GM12878 (cell line): ENCODE results near the gene PAX2. TPM values are rescaled to one million over a fixed set of nuclear protein-coding genes. Genes with fewer than 3 reads are reported as not detected.

Source experiments
- ATAC-seq: fragments of 200-7000 bp; cut with Tn5 transposase; 3 replicates; pipeline ENCODE4 v1.9.1; 2020; ENCODE audit warnings: mild to moderate bottlenecking, moderate library complexity
- BruUV-seq: library from RNA; stranded (reverse); fragments of 400-500 nt; replicated peaks from 2 replicates; lab custom pipeline; 2021; lab: Mats Ljungman, UMichigan
- CTCF ChIA-PET: fragments of 300-600 bp; sonication (Branson Sonifier 250); formaldehyde crosslinking; extraction: SDS; loops from one replicate; lab custom pipeline; 2021; ENCODE audit warnings: inconsistent platforms; lab: Yijun Ruan, JAX
- POLR2A ChIA-PET: fragments of 350-600 bp; formaldehyde crosslinking; extraction: SDS; loops from one replicate; lab custom pipeline; 2021; ENCODE audit warnings: inconsistent platforms; lab: Charles Lee
- RAD21 ChIA-PET: fragments of 300-600 bp; sonication (Branson Sonifier 250); formaldehyde crosslinking; loops from one replicate; lab custom pipeline; 2023; ENCODE audit warnings: antibody characterized with exemption; ENCODE audit not compliant: unreplicated experiment; lab: Charles Lee
- SMC1A ChIA-PET: fragments of 300-600 bp; sonication (Branson Sonifier 250); formaldehyde crosslinking; loops from one replicate; lab custom pipeline; 2023; ENCODE audit not compliant: unreplicated experiment, uncharacterized antibody; lab: Charles Lee
- DNase-seq: peaks from one replicate; pipeline ENCODE4 v3.0.0-alpha.2; 2011; ENCODE audit warnings: low read depth, low spot score
- FAIRE-seq: peaks from 3 replicates; lab custom pipeline; 2011; peaks lifted over from hg19 to GRCh38; lab: Jason Lieb, UNC
- H2AFZ ChIP-seq: 2 replicates; pipeline ENCODE4 v1.6.0; 2011; ENCODE audit warnings: low read depth, low read length, control low read depth; ENCODE audit not compliant: control insufficient read depth
- H3K27ac ChIP-seq: 2 replicates; pipeline ENCODE4 v1.5.1; 2011; ENCODE audit warnings: control low read depth; ENCODE audit not compliant: control insufficient read depth, insufficient read depth
- H3K27me3 ChIP-seq, 2 experiments: replicated peaks in 1 of 2; 2 replicates each; pipeline versions ENCODE4 v1.6.0 to v1.6.1; 2011; ENCODE audit warnings: low read length in 1 of 2; ENCODE audit not compliant: control insufficient read depth in 2 of 2, insufficient read depth in 2 of 2
- H3K36me3 ChIP-seq, 2 experiments: 2 replicates each; pipeline ENCODE4 v1.5.1; 2011; ENCODE audit warnings: low read length in 1 of 2; ENCODE audit not compliant: control insufficient read depth in 2 of 2, insufficient read depth in 2 of 2
- H3K4me1 ChIP-seq: 2 replicates; pipeline ENCODE4 v1.6.1; 2011; ENCODE audit warnings: mild to moderate bottlenecking, low read length, moderate library complexity, mixed read lengths; ENCODE audit not compliant: control insufficient read depth, insufficient read depth
- H3K4me2 ChIP-seq: 2 replicates; pipeline ENCODE4 v1.6.0; 2011; ENCODE audit warnings: control low read depth; ENCODE audit not compliant: control insufficient read depth, insufficient read depth
- H3K4me3 ChIP-seq: fragments of 200-600 bp; sonication (generic); 2 replicates; pipeline ENCODE4 v1.5.1; 2016
- H3K79me2 ChIP-seq: 2 replicates; pipeline ENCODE4 v1.6.0; 2011; ENCODE audit warnings: low read length; ENCODE audit not compliant: control insufficient read depth, insufficient read depth
- H3K9ac ChIP-seq: 2 replicates; pipeline ENCODE4 v1.8.0; 2011; ENCODE audit warnings: low read length, control low read depth, mixed read lengths; ENCODE audit not compliant: control insufficient read depth, insufficient read depth
- H3K9me3 ChIP-seq: replicated peaks from 3 replicates; pipeline ENCODE4 v1.5.1; 2011; ENCODE audit warnings: mild to moderate bottlenecking, low read length; ENCODE audit not compliant: control insufficient read depth, insufficient read depth
- H4K20me1 ChIP-seq: 2 replicates; pipeline ENCODE4 v1.6.0; 2011; ENCODE audit not compliant: control insufficient read depth, insufficient read depth
- BACH1 ChIP-seq: fragments of 450-650 bp; IDR thresholded peaks from 2 replicates; pipeline ENCODE4 v1.6.1; 2017; ENCODE audit warnings: mild to moderate bottlenecking, borderline replicate concordance
- CHD4 ChIP-seq: fragments of 200-600 bp; sonication (generic); IDR thresholded peaks from 2 replicates; pipeline ENCODE4 v1.6.1; 2016; ENCODE audit warnings: mild to moderate bottlenecking
- ESRRA ChIP-seq: IDR thresholded peaks from 2 replicates; pipeline ENCODE4 v1.6.1; 2012; ENCODE audit warnings: mild to moderate bottlenecking, low read length, improper control_type of control experiment
- ETV6 ChIP-seq, 2 experiments: fragments of 450-650 bp in 1 of 2; IDR thresholded peaks in 1 of 2; conservative IDR thresholded peaks in 1 of 2; 2 replicates each; pipeline ENCODE4 v1.6.1; 2014; ENCODE audit warnings: antibody characterized with exemption in 1 of 2, borderline replicate concordance in 1 of 2, low read depth in 1 of 2, mild to moderate bottlenecking in 1 of 2, moderate library complexity in 1 of 2
- EZH2 ChIP-seq: IDR thresholded peaks from 2 replicates; pipeline ENCODE4 v1.6.1; 2012; ENCODE audit warnings: low read depth, mild to moderate bottlenecking, control low read depth, inconsistent platforms, low read length, borderline replicate concordance; ENCODE audit not compliant: control insufficient read depth
- IRF5 ChIP-seq: fragments of 450-650 bp; IDR thresholded peaks from 2 replicates; pipeline ENCODE4 v1.6.1; 2017; ENCODE audit warnings: borderline replicate concordance
- JUNB ChIP-seq: IDR thresholded peaks from 2 replicates; pipeline ENCODE4 v1.6.1; 2016; ENCODE audit warnings: antibody characterized with exemption, mild to moderate bottlenecking
- KLF5 ChIP-seq: fragments of 450-650 bp; IDR thresholded peaks from 2 replicates; pipeline ENCODE4 v1.6.1; 2014; ENCODE audit warnings: mild to moderate bottlenecking; ENCODE audit not compliant: partially characterized antibody
- MEF2A ChIP-seq: IDR thresholded peaks from 2 replicates; pipeline ENCODE4 v1.6.1; 2011; ENCODE audit warnings: low read depth, mild to moderate bottlenecking, low read length, moderate library complexity; ENCODE audit not compliant: insufficient read depth
- MLLT1 ChIP-seq: fragments of 450-650 bp; IDR thresholded peaks from 2 replicates; pipeline ENCODE4 v1.6.1; 2016; ENCODE audit warnings: mild to moderate bottlenecking
- NR2C2 ChIP-seq: IDR thresholded peaks from 2 replicates; pipeline ENCODE4 v1.6.1; 2011; ENCODE audit warnings: borderline replicate concordance, low read depth; ENCODE audit not compliant: control insufficient read depth, insufficient read length
- RAD21 ChIP-seq: IDR thresholded peaks from 2 replicates; pipeline ENCODE4 v1.6.1; 2011; ENCODE audit warnings: mild to moderate bottlenecking, low read depth, low read length, moderate library complexity; ENCODE audit not compliant: insufficient read depth
- SMARCA5 ChIP-seq: fragments of 450-650 bp; IDR thresholded peaks from 2 replicates; pipeline ENCODE4 v1.6.1; 2017; ENCODE audit warnings: mild to moderate bottlenecking
- SUZ12 ChIP-seq: fragments of 200-600 bp; sonication (generic); IDR thresholded peaks from one replicate; pipeline ENCODE4 v1.6.1; 2018; ENCODE audit warnings: antibody characterized with exemption, mild to moderate bottlenecking; ENCODE audit not compliant: unreplicated experiment
- YBX1 ChIP-seq: fragments of 450-650 bp; IDR thresholded peaks from 2 replicates; pipeline ENCODE4 v1.6.1; 2016; ENCODE audit warnings: antibody characterized with exemption
- ZNF274 ChIP-seq: IDR thresholded peaks from one replicate; pipeline ENCODE4 v1.8.0; 2011; ENCODE audit not compliant: insufficient read length, insufficient read depth
- WGBS: methylation state at CpG from one replicate; pipeline ENCODE4 v1.1.6; 2016; ENCODE audit warnings: low lambda C conversion rate; ENCODE audit not compliant: insufficient replicate concordance, insufficient coverage; ENCODE audit errors: missing lambda C conversion rate; 5-methylcytosine and 5-hydroxymethylcytosine counted together
- in situ Hi-C: fragments of 300-500 bp; cut with MboI; formaldehyde crosslinking; loops from 9 replicates; pipeline ENCODE4 v1.14.3; 2018; ENCODE audit warnings: mixed read lengths
- intact Hi-C: fragments of 100-400 bp; cut with micrococcal nuclease; formaldehyde crosslinking; loops from one replicate; pipeline ENCODE4 v1.14.2; 2022; ENCODE audit not compliant: unreplicated experiment
- polyA plus RNA-seq, 11 experiments: library from polyadenylated mRNA; depleted of rRNA in 4 of 11; unstranded in 6 of 11; stranded (reverse) in 5 of 11; fragments of >200 nt; fragmentation: Nextera tagmentation in 4 of 11; fragmentation: Illumina TruSeq in 1 of 11; extraction: Ambion mirVana in 4 of 11; extraction: Trizol in 1 of 11; gene quantifications; 1 replicate in 1 of 11; 2 replicates in 10 of 11; pipeline versions ENCODE4 v1.2.1 to v1.2.3, GENCODE V29; 2011 to 2016; ENCODE audit warnings: inconsistent platforms in 2 of 11, missing spikeins in 2 of 11, low read depth in 1 of 11
- total RNA-seq, 4 experiments: library from RNA; depleted of rRNA in 3 of 4; stranded (reverse); fragments of >200 nt in 3 of 4; fragmentation: Illumina TruSeq in 1 of 4; extraction: Trizol in 1 of 4; gene quantifications; 2 replicates each; pipeline versions ENCODE4 v1.2.1 to v1.2.3, GENCODE V29; 2013 to 2021
- TF ChIP-seq, protein P1 (sequence below): fragments of 150-350 bp; IDR thresholded peaks from 2 replicates; pipeline ENCODE4 v1.6.1; 2016; ENCODE audit warnings: low read depth, low read length

The PAX2 gene
- total and polyA plus RNA-seq, 10 of the 15 experiments (the other 5 are each of a cell fraction or from before 2014, with no cell fraction given) = not detected

GRCh38 chr10:100866010-100866409, 120.6 kb downstream of the PAX2 start:
- RAD21 ChIA-PET = no interaction called here
- BruUV-seq = no TSS peak
- TF ChIP-seq SUZ12 (no peak), EZH2 (no peak), CHD4 (no peak), NR2C2 (no peak), KLF5 (no peak), BACH1 (no peak), RAD21 (no peak), YBX1 (no peak), ESRRA (no peak), JUNB (no peak), MEF2A (no peak), ZNF274 (no peak), IRF5 (no peak), SMARCA5 (no peak), MLLT1 (no peak), ETV6 (conservative IDR thresholded peaks at IDR 0.05 in 1 of 2, IDR thresholded peaks at IDR 0.05 in 1 of 2; ENCODE audit: borderline replicate concordance in 1 of 2, low read depth in 1 of 2) (no peak)
- TF ChIP-seq, protein P1, sequence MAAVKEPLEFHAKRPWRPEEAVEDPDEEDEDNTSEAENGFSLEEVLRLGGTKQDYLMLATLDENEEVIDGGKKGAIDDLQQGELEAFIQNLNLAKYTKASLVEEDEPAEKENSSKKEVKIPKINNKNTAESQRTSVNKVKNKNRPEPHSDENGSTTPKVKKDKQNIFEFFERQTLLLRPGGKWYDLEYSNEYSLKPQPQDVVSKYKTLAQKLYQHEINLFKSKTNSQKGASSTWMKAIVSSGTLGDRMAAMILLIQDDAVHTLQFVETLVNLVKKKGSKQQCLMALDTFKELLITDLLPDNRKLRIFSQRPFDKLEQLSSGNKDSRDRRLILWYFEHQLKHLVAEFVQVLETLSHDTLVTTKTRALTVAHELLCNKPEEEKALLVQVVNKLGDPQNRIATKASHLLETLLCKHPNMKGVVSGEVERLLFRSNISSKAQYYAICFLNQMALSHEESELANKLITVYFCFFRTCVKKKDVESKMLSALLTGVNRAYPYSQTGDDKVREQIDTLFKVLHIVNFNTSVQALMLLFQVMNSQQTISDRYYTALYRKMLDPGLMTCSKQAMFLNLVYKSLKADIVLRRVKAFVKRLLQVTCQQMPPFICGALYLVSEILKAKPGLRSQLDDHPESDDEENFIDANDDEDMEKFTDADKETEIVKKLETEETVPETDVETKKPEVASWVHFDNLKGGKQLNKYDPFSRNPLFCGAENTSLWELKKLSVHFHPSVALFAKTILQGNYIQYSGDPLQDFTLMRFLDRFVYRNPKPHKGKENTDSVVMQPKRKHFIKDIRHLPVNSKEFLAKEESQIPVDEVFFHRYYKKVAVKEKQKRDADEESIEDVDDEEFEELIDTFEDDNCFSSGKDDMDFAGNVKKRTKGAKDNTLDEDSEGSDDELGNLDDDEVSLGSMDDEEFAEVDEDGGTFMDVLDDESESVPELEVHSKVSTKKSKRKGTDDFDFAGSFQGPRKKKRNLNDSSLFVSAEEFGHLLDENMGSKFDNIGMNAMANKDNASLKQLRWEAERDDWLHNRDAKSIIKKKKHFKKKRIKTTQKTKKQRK = no peak

More at GRCh38 chr10:100866010-100866409, 120.6 kb downstream of the PAX2 start:
- H3K4me3 ChIP-seq = no peak overlapping the region
- H3K27ac ChIP-seq = no peak overlapping the region
- no peaks in the 10 kb centered on the region for H4K20me1 ChIP-seq
- DNase-seq (no peak), ATAC-seq (no peak; the same call in 2 of the 3 replicates), FAIRE-seq (no peak)
- 11% methylated on average over 7 of the region's 7 CpGs for WGBS
- SMC1A ChIA-PET = no interaction called here
- CTCF ChIA-PET = no interaction called here
- no peak overlapping the region for H2AFZ ChIP-seq
- H3K9ac ChIP-seq = no peak overlapping the region
- no peaks in the 10 kb centered on the region for H3K9me3 ChIP-seq
- intact Hi-C loops = no loop called here
- no peak overlapping the region for H3K4me2 ChIP-seq
- H3K4me1 ChIP-seq = no peaks in the 10 kb centered on the region
- in situ Hi-C loops = no loop called here
- POLR2A ChIA-PET = no interaction called here
- no peaks in the 10 kb centered on the region for H3K36me3 ChIP-seq
- H3K27me3 ChIP-seq = peaks cover 4 to 10% of the 10 kb centered on the region in 2 experiments; a peak in 2 of 4 replicates
- H3K79me2 ChIP-seq = no peaks in the 10 kb centered on the region
